Activated gamma-delta T cell treated with anti-CD3 and anti-CD28 coated beads, Interleukin-2, amount 50 U/mL, for 16 hours (primary cell): ENCODE results near the gene LGALS16.
"Not testable (repeated sequence)": the region's sequence is repeated elsewhere in the genome, so short reads cannot be mapped to it uniquely, and the experiment has no call there.

Experiments
- DNase-seq: peaks from one replicate; pipeline ENCODE4 v3.0.0-alpha.2; 2020; ENCODE audit warnings: low read depth

The LGALS16 gene

DNA sequence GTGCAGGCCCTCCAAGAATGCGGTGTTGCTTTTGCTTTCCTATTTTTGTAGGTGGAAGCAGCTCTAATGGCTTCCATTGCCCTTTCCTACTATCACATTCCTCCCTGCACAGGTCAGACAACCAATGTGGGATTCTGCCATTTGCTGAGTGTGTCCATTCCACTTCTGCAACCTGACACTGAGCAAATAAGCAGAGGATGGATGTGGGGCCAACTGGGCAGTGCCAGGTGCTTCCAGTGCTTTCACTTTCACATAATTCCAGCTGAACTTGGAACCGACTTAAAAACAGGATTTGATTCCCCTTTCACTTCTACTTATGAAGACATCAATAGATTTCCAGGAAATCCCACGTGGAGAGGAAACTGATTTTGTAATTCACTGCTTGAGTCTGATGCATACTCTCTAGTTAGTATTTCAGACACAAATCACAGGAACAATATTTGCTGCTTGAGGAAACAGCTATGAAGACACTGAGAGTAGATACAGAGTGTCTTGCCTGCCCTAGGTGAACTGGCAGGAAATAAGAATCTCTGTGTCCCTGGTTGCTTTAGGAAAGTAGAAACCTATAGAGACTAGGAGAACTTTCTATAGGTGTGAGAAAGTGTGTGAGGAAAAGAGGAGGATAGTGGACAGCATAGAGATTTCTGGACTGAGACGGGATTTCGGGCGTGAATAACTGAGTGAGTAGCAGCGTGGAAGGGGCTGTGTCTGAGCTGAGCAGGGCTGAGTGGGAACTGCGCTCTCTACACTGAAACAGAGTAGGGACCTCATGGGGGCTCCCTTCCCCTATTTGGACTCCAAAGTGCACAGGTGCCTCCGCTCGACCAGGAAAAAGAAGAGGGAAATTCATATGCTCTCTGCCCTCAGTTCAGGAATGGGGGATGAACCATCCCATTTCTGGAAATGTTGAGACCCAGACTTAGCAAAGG lies 22.5 kb downstream of the LGALS16 start:
- no peak for DNase-seq

DNA sequence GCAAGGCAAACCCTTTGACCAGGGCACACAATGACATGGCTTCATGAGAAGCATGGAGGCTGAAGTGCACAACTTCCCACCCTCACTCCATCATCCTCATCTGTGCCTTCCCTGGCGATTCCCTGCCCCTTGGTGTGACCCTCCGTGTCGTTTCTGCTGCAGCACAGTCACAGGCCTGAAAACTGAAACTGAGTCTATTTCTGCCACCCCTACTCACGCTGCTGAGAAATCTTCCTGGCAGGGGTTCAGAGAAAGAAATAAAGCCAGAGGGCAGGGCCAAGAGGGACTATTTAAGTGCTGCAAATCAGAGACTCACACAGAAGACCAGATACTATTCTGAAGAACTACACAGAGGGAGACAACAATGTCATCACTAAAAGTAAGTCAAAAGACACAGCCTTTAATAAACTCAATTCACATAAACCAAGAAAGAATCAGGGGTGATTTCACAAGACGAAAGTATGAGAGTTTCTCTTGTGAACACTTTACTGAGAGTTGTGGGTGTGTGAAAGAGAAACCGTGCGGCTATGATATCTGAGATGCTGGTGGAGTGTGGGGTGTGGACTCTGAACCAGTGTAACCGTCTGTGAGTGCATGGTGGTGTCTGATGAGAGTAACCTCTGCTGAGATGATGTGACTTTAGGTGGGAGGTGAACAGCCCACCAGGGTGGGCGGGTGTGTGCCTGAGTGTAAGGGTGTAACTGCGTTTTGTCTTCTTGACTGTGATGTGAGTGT lies 23.5 kb downstream of the LGALS16 start:
- DNase-seq = no peak

DNA sequence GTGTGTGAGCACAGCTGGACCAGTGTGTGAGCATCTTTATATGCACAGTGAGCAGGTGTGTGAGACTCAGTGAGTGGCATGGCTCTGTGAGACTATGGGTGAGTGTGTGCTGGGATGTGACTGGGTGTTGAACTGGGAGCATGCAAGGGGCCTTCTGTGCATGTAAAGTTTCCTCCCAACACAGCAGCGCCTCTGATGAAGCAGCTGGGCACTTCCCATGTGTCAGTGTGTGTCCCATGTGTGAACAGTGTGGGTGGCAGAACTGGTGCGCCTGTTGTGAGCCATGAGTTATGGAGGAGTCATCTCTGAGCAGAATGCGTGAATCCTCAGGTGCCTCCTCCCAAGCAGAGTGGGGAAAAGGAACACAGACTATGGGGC lies 24.1 kb downstream of the LGALS16 start:
- no peak for DNase-seq

DNA sequence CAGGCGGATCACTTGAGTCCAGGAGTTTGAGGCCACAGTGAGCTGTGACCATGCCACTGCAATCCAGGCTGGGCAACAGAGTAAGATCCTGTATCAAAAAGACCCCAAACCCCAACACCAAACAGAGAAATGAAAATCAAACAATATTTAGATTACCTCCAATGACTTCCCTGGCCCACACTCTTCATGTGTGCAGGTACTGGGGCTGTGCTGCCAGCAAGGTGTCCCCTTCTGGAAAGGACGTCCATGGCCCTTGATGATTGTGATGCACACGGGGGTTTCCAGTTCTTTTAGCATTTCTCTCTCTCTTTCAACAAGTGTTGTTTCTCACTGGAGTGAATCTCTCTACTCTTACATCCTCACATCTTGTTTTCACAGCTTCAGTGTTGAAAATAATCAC lies 24.9 kb downstream of the LGALS16 start:
- DNase-seq = no peak

DNA sequence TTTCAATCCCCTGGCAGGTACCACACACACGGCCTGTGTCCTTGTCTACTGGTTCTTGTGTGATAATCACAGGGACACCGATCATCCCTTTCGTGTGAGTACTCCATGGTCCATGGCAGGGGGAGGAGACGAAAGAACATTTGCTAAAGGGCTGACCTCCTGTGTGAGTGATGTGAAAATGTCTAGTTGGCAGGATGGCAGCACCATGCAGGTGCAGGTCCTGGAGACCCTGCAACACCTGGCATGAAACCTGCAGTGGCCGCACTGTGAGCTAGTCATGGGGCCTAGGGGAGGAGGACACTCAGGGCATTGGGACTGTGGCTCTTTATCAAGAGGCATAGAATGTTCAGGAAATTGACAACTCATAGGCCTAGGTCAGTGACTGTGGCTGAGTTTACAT lies 25.7 kb downstream of the LGALS16 start:
- DNase-seq = no peak

DNA sequence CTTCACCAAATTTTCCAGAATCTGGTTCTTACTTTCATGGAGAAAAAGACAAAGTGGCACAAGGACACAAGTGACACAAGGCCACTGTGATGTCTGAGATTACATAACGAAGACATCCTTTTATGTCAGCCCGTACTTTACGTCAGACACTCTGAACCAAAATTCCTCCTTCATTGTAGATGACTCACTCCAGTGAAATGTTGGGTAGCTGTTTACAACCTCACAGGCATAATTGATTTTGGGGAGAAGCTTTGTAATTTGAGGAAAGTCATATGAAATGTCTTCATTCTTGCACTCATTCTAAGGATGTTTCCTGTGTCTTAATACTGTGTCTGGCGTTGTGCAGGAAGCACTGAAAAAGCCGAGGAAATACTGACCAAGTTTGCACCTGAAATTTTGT lies 28.6 kb downstream of the LGALS16 start:
- no peak for DNase-seq

DNA sequence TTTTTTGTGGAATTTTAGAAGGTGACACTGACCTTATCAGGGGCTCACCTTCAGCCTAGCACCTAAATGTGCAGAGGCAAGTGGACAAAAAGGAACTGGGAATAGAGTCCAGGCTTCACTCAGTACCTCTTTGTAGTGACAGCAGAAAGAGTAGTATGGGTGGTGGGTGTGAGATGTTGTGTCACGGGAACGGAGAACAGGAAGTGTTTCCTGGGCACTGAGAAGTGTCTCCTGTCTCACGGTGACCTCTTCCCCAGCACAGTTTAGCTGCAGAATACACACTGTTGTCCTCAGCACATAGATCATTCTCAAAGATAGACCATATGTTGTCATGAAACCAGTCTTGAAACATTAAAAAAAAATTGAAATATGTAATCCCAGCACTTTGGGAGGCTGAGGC lies 31.0 kb downstream of the LGALS16 start:
- DNase-seq = no peak

DNA sequence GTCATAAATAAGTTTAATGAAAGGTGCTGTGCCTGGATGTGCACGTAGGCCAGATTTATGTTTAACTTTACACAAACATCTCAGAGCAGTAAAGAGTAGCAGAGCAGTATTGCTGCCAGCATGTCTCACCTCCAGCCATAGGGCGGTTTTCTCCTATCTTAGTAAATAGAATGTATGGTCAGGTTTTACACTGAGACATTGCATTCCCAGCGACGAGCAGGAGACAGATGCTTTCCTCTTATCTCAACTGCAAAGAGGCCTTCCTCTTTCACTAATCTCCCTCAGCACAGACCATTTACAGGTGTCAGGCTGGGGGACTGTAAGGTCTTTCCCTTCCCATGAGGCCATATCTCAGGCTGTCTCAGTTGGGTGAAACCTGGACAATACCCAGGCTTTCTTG lies 32.9 kb downstream of the LGALS16 start:
- not testable (repeated sequence) for DNase-seq

DNA sequence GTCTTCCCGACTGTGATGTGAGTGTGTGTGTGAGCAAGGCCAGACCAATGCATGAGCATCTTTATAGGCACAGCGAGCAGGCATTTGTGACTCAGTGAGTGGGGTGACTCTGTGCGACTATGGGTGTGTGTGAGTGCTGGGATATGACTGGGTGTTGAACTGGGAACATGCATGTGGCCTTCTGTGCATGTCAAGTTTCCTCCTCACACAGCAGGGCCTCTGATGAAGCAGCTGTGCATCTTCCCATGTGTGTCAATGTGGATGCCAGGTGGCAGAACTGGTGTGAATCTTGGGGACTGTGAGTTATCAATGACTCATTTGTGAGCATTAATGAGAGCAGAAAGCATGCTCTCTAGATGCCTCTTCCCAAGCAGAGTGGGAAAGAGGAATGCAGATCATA lies 36.5 kb downstream of the LGALS16 start:
- no peak for DNase-seq

DNA sequence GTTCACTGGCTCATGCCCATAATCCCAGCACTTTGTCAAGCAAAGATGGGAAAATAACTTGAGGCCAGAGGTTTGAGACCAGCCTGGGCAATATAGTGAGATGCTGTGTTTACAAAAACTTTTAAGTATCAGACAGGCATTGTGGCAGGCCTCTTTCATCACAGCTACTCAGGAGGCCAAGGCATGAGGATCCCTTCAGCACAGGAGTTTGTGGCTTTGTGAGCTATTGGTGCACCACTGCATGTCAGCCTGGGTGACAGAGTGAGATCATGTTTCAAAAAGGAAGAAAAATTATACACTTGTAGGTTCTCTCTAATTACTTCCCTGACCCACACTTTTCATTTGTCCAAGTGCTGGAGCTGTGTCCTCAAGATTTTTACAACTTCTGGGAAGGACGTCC lies 37.1 kb downstream of the LGALS16 start:
- DNase-seq = no peak

DNA sequence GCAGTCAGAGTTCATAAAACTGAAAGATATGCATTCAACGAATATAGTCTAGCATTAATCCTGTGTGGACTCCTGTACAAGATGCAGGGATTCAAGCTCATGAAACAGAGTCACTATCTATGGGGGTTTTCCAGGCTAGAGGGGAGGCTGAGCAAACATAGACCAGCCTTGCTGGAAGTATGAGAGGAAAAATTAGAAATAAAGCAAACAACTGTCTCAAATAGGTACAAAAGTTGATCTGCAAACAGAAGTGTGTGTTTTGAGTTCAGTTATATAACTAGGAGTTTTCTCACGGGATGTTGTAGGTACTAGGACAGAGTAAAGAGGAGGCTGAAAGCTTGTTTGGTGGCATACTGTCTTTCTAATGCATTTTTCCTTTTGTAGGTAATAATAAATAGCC lies 40.0 kb downstream of the LGALS16 start:
- no peak for DNase-seq

DNA sequence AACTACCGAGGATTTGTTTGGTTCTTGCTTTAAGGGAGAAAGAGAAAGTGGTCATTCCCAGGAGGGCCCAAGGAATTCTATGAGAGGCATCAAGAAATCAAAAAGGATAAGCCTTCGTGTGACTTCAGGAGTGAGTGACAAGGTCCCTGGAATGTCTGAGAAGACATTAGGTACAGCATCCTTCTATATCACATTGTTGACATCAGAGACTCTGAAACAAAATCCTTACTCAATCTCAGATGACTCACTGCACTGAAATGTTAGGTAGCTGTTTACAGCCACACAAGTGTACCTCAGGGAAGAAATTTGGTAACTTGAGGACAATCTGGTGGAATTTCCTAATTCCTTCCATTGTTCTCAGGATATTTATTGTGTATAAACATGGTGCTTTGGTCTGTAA lies 40.7 kb downstream of the LGALS16 start:
- no peak for DNase-seq

DNA sequence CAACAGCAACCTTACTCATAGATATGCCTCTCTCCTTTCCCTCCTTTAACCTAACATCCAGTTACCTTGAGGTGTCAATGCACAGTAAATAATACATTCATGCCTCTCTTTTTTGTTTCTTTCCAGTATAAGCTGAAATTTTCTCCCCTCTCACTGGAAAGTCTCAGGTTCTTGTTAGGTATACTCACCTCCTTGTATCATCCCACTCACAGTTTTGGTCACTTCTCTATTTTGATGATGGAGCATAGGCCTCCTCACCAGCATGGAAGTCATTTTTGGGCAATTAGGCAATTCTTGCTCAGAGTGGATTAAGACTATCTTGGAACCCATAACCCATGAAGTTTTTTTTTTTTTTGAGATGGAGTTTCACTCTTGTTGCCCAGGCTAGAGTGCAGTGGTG lies 42.8 kb downstream of the LGALS16 start:
- no peak for DNase-seq

DNA sequence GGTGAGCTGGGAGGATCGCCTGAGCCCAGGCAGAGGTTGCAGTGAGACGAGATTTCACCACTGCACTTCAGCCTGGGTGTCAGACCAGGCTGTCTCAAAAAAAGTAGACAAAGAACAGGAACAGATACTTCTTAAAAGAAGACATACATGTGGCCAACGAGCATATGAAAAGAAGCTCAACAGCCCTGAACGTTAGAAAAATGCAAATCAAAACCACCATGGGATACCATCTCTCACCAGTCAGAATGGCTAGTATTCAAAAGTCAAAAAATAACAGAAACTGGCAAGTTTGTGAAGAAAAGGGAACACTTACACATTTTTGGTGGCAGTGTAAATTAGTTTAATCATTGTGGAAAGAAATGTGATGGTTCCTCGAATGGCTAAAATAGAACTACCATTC lies 45.6 kb downstream of the LGALS16 start:
- no peak for DNase-seq

DNA sequence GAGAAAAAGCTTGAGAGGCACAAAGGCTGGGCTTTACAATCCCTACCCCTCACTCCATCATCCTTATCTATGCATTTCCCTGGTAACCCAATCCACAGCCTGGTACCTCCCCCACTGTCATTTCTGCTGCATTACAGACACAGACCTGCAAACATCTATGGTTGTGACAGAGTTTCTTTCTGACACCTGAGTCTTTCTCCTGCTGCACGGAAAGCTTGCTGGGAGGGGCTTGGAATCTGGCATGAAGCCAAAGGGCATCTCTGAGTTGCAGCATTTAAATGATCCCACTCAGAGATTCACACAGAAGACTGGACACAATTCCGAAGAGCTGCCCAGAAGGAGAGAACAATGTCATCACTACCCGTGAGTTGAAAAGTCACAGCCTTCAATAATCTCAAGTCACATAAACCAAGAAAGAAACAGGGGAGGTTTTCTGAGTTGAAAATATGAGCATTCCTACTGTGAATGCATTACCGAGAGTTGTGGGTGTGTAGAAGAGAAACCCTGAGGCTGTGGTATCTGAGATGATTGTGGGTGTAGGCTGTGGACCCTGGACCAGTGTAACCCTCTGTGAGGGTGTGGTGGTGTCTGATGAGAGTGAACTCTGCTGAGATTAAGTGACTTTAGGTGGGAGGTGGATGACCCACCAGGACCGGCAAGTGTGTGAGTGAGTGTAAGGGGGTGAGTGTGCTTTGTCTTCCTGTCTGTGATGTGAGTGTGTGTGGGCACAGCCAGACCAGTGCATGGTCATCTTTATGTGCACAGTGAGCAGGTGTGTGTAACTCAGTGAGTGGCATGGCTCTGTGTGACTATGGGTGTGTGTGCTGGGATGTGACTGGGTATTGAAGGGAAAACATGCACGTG lies 48.7 kb downstream of the LGALS16 start, which contains the start of gene LGALS14:
TSS of gene LGALS14 (plus strand) at position 301 of the 864 bp plus-strand sequence. CDS start at position 349, 48 bp downstream.
- DNase-seq = no peak

DNA sequence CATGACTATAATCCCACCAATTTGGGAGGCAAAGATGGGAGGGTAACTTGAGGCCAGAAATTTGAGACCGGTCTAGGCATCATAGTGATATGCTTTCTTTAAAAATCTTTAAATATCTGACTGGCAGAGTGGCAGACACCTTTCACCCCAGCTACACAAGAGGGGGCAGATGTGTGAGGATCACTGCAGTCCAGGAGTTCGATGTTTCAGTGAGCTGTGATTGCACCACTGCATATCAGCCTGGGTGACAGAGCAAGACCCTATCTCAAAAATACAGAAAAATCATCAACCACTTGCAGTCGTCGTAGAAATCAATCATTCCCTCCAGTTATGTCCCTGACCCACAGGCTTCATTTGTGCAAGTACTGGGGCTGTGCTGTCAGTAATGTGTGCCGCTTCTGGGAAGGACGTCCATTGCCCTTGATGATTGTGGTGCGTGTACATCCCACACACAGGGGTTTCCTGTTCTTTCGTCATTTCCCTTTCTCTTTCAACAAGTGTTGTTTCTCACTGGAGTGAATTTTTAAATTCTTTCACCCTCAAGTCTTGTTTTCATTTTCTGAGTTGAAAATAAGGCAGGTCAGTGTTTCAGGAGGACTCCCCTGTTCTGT lies 50.0 kb downstream of the LGALS16 start:
- DNase-seq = no peak

DNA sequence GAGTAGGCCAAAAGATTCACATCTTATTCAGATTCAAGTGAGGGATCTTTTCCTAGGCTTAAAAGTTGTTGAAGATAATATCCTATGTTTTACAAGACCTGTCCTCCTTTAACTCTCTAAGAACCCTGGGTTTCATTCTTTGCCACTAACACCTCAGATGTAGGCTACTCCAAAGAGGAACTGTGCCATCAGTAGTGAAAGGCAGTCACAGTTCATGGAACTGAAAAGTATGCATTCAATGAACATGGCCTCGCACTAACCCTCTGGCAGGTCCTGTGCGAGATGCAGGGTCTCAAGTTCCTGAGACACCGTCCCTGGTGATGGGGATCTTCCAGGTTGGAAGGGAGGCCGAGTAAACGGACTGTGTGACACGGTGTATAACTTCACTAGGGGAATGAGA lies 52.9 kb downstream of the LGALS16 start:
- no peak for DNase-seq

DNA sequence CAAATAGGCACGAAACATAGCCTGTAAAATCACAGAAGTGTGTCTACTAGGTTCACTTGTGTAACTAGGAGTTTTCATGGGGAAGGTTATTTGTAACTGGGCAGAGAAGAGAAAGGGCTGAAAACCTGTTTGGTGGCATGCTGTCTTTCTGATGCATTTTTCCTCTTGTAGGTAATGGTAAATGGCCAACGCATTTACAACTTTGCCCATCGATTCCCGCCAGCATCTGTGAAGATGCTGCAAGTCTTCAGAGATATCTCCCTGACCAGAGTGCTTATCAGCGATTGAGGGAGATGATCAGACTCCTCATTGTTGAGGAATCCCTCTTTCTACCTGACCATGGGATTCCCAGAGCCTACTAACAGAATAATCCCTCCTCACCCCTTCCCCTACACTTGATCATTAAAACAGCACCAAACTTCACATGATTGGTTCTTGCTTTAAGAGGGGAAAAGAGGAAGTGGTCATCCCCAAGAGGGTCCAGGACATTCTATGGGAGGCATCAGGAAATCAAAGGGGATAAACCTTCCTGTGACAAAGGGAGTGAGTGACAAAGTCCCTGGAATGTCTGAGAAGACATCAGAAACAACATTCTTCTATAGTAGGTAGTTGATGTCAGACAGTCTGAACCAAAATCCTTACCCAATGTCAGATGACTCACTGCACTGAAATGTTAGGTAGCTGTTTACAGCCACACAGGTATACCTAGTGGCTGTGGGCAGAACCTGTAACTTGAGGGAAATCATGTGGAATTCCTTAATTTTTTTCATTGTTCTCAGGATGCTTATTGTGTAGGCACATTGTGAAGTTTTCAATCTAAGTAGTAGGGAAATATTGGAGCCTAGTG lies 53.5 kb downstream of the LGALS16 start:
- no peak for DNase-seq
